ENCODE results near the gene LCN1.

LCN1 gene

GRCh38 chr9:135487281-135488012, 33.8 kb upstream of the LCN1 start:
- TF ChIP-seq CTCF (IDR thresholded peaks at IDR 0.05; ENCODE audit: unreplicated experiment in 3 of 3), result no peak

DNA sequence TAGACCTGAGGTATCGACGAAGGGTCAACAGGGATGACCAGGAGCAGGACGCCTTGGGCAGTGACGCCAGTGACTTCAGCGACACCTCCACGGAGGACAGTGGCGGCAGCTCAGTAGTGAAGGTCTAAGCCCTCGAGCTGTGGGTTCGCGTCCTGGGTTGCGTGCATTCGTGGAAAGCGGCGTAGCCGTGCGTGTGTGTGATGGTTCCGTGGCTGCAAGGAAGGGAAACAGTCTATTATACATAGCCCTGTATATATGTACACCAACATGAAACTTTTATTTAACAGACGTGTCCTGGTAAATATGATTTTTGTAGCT, 33.3 kb upstream of the LCN1 start:
- Mint-ChIP-seq H3K27me3 (ENCODE audit: low read depth) (no peaks in the 10 kb centered on the region), H3K4me1 (no peaks in the 10 kb centered on the region), H3K9me3 (no peaks in the 10 kb centered on the region), H3K27ac (no peak overlapping the region), H3K36me3 (ENCODE audit: low read depth) (peaks cover 15% of the 10 kb centered on the region), H3K4me3 (no peak overlapping the region)
- no peak for TF ChIP-seq CTCF (IDR thresholded peaks at IDR 0.05; ENCODE audit: unreplicated experiment in 3 of 3)

More at GRCh38 chr9:135487281-135488012, 33.8 kb upstream of the LCN1 start:
- Mint-ChIP-seq H3K4me3 (no peak overlapping the region), H3K36me3 (ENCODE audit: low read depth) (peaks cover 15% of the 10 kb centered on the region), H3K9me3 (no peaks in the 10 kb centered on the region), H3K27ac (no peak overlapping the region), H3K4me1 (no peaks in the 10 kb centered on the region), H3K27me3 (ENCODE audit: low read depth) (no peaks in the 10 kb centered on the region)

- Mint-ChIP-seq H3K36me3 (ENCODE audit: low read depth) (peaks cover 15% of the 10 kb centered on the region), H3K27ac (no peak overlapping the region), H3K4me3 (no peak overlapping the region), H3K27me3 (ENCODE audit: low read depth) (no peaks in the 10 kb centered on the region), H3K9me3 (no peaks in the 10 kb centered on the region), H3K4me1 (no peaks in the 10 kb centered on the region)
- TF ChIP-seq CTCF (IDR thresholded peaks at IDR 0.05; ENCODE audit: unreplicated experiment in 3 of 3), result no peak
Observed at GRCh38 chr9:135488527-135488926, 32.7 kb upstream of the LCN1 start.

DNA sequence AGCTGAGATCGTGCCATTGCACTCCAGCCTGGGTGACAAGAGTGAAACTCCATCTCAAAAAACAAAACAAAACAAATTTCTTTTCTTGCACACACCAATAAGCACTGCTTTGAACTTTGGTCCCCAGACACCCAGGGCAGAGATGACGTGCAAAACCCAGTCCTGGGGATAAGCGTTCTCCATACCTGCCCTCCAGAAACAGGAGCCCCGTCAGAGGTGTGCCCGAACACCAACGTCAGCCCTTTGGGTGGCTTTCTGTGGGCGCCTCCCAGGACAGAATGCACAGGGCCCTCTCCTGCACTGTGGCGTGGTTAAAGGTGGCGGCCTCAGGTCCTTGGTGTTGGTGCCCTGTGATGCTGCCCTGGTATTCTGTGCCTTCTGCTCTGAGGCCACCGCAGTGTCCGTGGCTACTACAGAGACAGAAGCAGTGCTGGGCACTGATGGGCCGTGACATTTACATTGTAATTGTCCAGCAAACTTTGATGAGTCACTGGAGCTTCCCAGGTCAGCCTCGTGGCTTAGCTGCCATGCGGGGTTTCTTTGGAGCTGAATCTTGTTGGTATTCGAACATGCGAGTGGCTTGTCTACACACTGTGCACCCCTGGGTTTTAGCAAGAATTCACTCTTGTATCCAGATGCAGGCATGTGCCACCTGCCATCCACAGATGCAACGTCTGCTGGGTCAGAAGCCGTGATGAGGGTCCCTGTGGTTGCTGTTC, 31.9 kb upstream of the LCN1 start:
- TF ChIP-seq CTCF (IDR thresholded peaks at IDR 0.05; ENCODE audit: unreplicated experiment in 3 of 3), result no peak
- Mint-ChIP-seq H3K4me1 (no peaks in the 10 kb centered on the region), H3K9me3 (no peaks in the 10 kb centered on the region), H3K27ac (no peak overlapping the region), H3K4me3 (no peak overlapping the region), H3K36me3 (ENCODE audit: low read depth) (peaks cover 12% of the 10 kb centered on the region), H3K27me3 (ENCODE audit: low read depth) (no peaks in the 10 kb centered on the region)

GRCh38 chr9:135490166-135490870, 30.9 kb upstream of the LCN1 start:
- H3K27me3 Mint-ChIP-seq (ENCODE audit: low read depth), result no peaks in the 10 kb centered on the region
- no peak overlapping the region for H3K27ac Mint-ChIP-seq
- no peaks in the 10 kb centered on the region for H3K4me1 Mint-ChIP-seq
- H3K36me3 Mint-ChIP-seq (ENCODE audit: low read depth), result peaks cover 9% of the 10 kb centered on the region
- H3K4me3 Mint-ChIP-seq, result no peak overlapping the region
- TF ChIP-seq CTCF (IDR thresholded peaks at IDR 0.05; ENCODE audit: unreplicated experiment in 3 of 3), result no peak
- no peaks in the 10 kb centered on the region for H3K9me3 Mint-ChIP-seq
